Measurements from ENCODE around the gene TCEA2. TPM values are rescaled to one million over a fixed set of nuclear protein-coding genes. Genes with fewer than 3 reads are reported as not detected.
"Not testable (repeated sequence)": the region's sequence is repeated elsewhere in the genome, so short reads cannot be mapped to it uniquely, and the experiment has no call there.

TCEA2 gene
- total RNA-seq, 1 donor from 2014 or later: 15.1 TPM

DNA sequence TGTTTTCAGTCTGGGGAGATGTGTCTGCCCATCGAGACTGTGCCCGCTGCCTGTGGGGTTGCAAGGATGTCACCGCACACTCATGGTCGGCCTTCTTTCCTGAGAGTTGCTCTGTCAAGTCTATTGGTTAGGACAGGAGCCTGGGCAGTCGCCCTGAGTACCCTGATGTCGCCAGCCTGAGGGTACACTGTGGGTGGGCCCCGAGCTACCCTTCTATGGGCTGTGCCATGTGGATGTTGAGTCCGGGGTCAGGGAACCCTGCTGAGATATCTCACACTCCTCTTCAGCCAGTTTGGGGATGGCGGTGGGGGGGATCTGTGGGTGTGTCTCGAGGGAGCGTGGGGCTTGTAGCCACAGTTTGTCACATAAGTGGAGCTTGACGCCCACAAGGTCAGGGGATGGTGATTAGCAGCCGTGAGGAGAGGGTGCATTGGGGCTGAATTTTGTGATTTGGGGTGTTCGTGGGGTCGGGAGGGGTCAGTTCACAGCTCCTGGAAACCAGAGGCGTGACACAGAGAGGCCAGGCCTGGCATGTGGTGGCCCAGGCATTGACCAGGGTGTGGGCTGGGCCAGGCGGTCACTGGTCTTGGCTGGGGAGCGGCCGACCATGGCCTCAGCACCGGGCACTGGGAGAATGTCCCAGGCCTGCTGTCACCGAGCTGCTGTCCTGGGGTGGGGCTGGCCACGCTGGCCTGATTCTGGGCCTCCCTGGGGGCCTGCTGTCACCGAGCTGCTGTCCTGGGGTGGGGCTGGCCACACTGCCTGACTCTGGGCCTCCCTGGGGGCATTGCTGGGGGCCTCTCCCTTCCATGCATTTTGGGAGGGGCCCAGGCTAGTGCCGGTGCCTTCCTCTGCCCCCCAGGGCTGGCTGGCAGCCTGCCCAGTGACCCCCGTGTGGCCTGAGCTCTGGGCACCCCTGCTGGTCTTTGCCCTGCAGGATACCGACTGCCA lies 46.0 kb downstream of the TCEA2 start:
- no peak for DNase-seq

GRCh38 chr20:64109831-64110391 lies 46.9 kb downstream of the TCEA2 start:
- DNase-seq: no peak

DNA sequence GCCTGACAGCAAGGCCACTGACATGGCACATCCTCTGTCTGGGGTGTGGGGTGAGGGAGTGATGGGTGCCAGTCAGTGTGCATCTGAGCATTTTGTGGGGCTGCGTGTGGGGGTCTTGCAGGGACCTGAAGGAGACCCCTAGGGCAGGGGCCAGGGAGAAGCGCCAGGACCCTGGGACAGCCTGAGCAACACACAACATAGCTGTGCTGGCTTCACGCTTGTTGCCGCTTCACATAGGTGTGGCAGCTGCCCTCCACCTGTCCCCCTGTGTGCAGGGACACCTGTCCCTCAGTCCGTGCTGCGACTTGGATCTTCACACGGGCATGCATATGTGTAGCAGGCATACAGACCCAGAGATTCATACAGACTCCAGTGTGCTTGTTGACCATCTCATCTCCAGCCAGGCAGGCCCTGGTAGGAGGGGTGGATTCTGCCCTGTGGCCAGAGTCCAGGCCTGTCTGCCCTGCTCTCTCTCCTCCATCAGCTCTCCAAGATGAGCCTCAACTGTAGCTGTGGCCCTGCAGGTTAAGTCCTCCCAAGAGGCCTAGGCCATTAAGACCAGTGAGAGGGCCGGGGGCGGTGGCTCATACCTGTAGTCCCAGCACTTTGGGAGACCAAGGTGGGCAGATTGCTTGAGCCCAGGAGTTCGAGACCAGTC lies 47.5 kb downstream of the TCEA2 start:
- no peak for DNase-seq

DNA sequence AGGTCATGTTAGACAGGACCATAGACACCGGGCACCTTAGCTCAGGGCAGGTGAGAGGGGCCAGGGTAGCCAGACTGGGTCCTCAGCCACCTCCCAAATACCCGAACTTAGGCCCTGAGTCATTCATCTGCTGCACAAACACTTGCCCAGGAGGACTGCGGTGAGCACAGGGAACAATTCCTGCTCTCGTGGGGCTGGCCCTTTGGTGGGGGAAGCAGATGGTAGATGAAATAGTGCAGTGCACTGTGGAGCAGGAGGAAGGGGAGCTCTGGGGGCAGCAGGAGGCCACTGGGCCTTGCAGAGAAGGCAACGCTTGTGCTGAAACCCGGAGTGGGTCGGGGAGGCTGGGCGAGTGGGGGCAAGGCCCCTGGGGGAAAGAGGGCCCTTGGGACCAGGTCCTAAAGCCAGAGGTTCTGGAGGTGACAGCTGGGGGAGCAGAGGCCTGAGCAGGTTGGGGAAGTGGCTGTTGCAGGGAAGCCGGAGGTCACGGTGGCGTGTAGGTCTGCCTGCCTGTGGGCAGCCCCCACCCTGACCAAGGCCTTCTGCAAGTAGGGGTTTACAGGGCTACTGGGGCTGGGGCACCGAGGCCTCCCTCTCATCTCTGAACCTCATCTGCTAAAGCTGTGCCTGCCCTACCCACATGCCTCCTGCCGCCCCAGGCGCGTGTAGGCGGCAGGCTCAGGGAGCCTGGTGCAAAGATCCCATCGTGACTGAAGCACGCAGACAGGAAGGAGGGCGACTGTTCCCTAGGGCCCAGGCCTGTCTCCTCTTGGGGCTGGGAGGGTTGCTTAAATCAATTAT lies 49.0 kb downstream of the TCEA2 start:
- no peak for DNase-seq

- DNase-seq: no peak
These were observed 49.9 kb downstream of the TCEA2 start for GRCh38 chr20:64112691-64113443.

GRCh38 chr20:64113444-64113775 lies 50.4 kb downstream of the TCEA2 start:
- DNase-seq: no peak

DNA sequence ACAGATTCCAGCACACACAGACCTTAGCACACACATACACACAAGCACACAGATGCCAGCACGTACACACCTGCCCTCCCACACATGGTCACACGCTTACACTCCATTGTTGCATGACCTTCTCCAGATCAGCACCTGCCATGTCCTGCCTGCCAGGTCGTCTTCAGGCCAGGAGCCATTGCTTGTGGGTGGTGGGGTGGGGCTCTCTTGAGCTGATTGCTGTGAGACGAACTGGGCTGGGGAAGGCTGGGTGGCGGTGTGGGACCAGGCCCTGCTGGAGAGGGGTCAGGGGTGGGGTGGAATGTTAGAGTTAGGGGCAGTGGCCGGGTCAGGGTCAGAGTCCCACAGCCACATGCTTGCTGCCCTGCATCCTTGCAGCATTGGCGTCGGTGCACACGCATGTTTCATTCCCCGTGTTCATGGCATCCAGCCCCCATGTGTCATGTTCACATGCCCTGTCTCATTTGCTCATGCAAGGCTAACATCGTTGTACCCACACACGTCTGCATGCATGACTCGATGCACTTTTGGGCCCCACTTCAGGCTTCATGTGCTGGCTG lies 50.9 kb downstream of the TCEA2 start:
- DNase-seq: no peak

- DNase-seq: no peak
These were observed 51.5 kb downstream of the TCEA2 start for GRCh38 chr20:64114356-64114971.

DNA sequence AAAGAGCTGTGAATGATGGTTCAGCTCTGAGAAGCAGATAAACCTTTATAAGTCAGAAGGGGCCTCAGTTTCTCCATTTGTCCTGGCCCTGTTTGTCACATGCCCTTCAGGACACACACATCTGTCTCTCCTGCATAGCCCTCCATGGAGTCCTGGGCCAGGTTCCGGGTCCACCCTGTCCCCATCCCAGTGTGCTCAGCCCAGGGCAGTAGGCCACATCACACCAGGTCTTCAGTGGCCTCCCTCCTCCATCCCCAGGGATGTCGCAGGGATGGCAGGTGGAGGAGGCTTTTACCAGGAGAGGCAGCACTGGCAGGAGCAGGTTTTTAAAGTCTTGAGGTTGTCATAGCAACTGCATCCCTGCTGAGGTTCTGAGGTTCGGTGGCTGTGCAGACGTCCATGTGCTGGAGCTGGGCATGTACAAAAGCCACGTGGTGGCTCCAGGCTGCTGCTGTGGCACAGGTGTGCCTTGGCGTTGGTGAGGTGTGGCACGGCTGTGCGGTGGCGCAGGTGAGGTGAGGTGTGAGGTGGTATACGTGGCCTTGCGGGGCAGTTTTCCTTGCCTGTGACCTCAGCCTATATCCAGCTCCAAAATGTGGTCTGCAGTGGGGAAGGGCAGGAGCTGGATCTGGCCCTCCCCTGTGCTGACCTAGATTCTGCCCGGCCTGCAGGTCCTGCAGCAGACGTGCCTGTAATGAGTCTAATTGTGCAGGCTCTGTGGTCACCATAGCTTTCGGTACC lies 52.3 kb downstream of the TCEA2 start:
- DNase-seq: no peak

DNA sequence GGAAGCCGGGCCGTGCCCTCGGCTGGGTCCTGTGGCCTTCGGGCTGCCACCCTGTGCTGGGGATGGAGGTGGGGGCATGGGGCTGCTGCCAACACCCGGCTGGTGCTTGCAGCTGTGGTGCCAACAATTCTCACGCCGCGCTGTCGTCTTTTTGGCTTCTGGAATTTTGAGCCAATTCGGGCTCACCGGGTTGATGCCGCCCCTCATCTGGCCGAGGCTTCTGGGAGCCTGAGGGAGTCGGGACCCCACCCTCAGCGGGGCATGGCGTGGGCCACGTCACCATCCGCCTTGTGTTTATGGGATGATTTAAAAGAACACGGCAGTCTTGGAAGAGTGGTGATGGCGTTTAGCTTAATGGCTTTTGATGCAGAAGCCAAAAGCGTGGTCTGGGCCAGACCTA lies 53.0 kb downstream of the TCEA2 start:
- DNase-seq: no peak

- no peak for DNase-seq
These were observed 53.8 kb downstream of the TCEA2 start for GRCh38 chr20:64116541-64117431.

GRCh38 chr20:64117432-64117777 lies 54.4 kb downstream of the TCEA2 start:
- not testable (repeated sequence) for DNase-seq

- DNase-seq: no peak
These were observed 56.3 kb downstream of the TCEA2 start for GRCh38 chr20:64119301-64119680.

GRCh38 chr20:64119681-64120341 lies 56.8 kb downstream of the TCEA2 start:
- DNase-seq: no peak

- DNase-seq: no peak
These were observed 58.6 kb downstream of the TCEA2 start for GRCh38 chr20:64121586-64121985.

Data from skin of body (tissue), 2 donors.